ENCODE results near the gene CMTM4.

DNA sequence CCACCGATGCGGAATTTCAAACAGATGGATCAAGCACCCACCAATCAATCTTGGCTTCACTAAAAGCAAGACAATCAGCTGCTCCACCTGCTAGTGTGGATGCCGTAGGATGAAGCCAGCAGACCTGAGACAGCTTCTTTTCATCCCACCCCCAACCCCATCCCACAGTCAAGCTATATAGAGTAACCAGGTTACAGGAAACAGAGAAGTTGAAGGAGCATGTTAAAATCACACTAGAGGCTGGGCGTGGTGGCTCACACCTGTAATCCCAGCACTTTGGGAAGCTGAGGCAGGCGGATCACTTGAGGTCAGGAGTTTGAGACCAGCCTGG, 37.7 kb downstream of the CMTM4 start:
- TF ChIP-seq RAD21 (IDR thresholded peaks at IDR 0.05; ENCODE audit: low read length) = no peak
- TF ChIP-seq MAFK (IDR thresholded peaks at IDR 0.05; ENCODE audit: low read depth, low read length) = no peak
- TF ChIP-seq, protein P1, sequence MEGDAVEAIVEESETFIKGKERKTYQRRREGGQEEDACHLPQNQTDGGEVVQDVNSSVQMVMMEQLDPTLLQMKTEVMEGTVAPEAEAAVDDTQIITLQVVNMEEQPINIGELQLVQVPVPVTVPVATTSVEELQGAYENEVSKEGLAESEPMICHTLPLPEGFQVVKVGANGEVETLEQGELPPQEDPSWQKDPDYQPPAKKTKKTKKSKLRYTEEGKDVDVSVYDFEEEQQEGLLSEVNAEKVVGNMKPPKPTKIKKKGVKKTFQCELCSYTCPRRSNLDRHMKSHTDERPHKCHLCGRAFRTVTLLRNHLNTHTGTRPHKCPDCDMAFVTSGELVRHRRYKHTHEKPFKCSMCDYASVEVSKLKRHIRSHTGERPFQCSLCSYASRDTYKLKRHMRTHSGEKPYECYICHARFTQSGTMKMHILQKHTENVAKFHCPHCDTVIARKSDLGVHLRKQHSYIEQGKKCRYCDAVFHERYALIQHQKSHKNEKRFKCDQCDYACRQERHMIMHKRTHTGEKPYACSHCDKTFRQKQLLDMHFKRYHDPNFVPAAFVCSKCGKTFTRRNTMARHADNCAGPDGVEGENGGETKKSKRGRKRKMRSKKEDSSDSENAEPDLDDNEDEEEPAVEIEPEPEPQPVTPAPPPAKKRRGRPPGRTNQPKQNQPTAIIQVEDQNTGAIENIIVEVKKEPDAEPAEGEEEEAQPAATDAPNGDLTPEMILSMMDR (conservative IDR thresholded peaks at IDR 0.05; ENCODE audit: low read depth, low read length) = no peak
- no peak for TF ChIP-seq MAZ (IDR thresholded peaks at IDR 0.05; ENCODE audit: borderline replicate concordance, low read depth, low read length)
- TF ChIP-seq MXI1 (IDR thresholded peaks at IDR 0.05; ENCODE audit: borderline replicate concordance, low read depth, low read length) = no peak
- TF ChIP-seq POLR2A (IDR thresholded peaks at IDR 0.05; ENCODE audit: low read depth, low read length) = no peak
- TF ChIP-seq CEBPB (IDR thresholded peaks at IDR 0.05; ENCODE audit: low read depth, low read length) = no peak
- TF ChIP-seq SMC3 (IDR thresholded peaks at IDR 0.05; ENCODE audit: low read depth, low read length) = no peak
- TF ChIP-seq, protein P2, sequence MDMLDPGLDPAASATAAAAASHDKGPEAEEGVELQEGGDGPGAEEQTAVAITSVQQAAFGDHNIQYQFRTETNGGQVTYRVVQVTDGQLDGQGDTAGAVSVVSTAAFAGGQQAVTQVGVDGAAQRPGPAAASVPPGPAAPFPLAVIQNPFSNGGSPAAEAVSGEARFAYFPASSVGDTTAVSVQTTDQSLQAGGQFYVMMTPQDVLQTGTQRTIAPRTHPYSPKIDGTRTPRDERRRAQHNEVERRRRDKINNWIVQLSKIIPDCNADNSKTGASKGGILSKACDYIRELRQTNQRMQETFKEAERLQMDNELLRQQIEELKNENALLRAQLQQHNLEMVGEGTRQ (IDR thresholded peaks at IDR 0.05; ENCODE audit: low read depth, low read length) = no peak
- TF ChIP-seq, protein P3, sequence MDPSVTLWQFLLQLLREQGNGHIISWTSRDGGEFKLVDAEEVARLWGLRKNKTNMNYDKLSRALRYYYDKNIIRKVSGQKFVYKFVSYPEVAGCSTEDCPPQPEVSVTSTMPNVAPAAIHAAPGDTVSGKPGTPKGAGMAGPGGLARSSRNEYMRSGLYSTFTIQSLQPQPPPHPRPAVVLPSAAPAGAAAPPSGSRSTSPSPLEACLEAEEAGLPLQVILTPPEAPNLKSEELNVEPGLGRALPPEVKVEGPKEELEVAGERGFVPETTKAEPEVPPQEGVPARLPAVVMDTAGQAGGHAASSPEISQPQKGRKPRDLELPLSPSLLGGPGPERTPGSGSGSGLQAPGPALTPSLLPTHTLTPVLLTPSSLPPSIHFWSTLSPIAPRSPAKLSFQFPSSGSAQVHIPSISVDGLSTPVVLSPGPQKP (IDR thresholded peaks at IDR 0.05; ENCODE audit: borderline replicate concordance, low read depth, low read length) = no peak
- no peak for TF ChIP-seq NFE2L2 (IDR thresholded peaks at IDR 0.05; ENCODE audit: low read depth, low read length)
- TF ChIP-seq RFX5 (IDR thresholded peaks at IDR 0.05; ENCODE audit: low read depth, low read length) = no peak

All from IMR-90 (cell line).